HEK293 (cell line): ENCODE measurements around the gene COBL.

Source experiments
- CTCF ChIP-seq: fragments of 450-650 bp; formaldehyde crosslinking; IDR thresholded peaks from 2 replicates; pipeline ENCODE4 v1.5.1; 2016; ENCODE audit warnings: missing biosample characterization, missing genetic modification characterization
- TCF7L2 ChIP-seq: IDR thresholded peaks from 2 replicates; pipeline ENCODE4 v1.6.1; 2011; ENCODE audit warnings: low read depth, mild to moderate bottlenecking, inconsistent platforms, low read length, moderate library complexity, borderline replicate concordance
- YY1 ChIP-seq: fragments of 450-650 bp; formaldehyde crosslinking; IDR thresholded peaks from 2 replicates; pipeline ENCODE4 v1.5.1; 2018; ENCODE audit warnings: missing biosample characterization, missing genetic modification characterization
- ZFP37 ChIP-seq: fragments of 450-650 bp; formaldehyde crosslinking; IDR thresholded peaks from 2 replicates; pipeline ENCODE4 v1.5.1; 2016; ENCODE audit warnings: missing biosample characterization, missing genetic modification characterization
- ZNF132 ChIP-seq: fragments of 450-650 bp; formaldehyde crosslinking; IDR thresholded peaks from 2 replicates; pipeline ENCODE4 v1.5.1; 2017; ENCODE audit warnings: missing biosample characterization, missing genetic modification characterization, borderline replicate concordance
- ZNF24 ChIP-seq: fragments of 450-650 bp; formaldehyde crosslinking; IDR thresholded peaks from 2 replicates; pipeline ENCODE4 v1.5.1; 2016; ENCODE audit warnings: missing biosample characterization, missing genetic modification characterization
- ZNF362 ChIP-seq: fragments of 450-650 bp; formaldehyde crosslinking; IDR thresholded peaks from 2 replicates; pipeline ENCODE4 v1.5.1; 2016; ENCODE audit warnings: missing biosample characterization, missing genetic modification characterization
- ZNF843 ChIP-seq: fragments of 450-650 bp; formaldehyde crosslinking; IDR thresholded peaks from 2 replicates; pipeline ENCODE4 v1.5.1; 2016; ENCODE audit warnings: missing biosample characterization, missing genetic modification characterization
- TF ChIP-seq, protein P1 (sequence below): fragments of 450-650 bp; formaldehyde crosslinking; IDR thresholded peaks from 2 replicates; pipeline ENCODE4 v1.5.1; 2016; ENCODE audit warnings: missing biosample characterization, missing genetic modification characterization
- TF ChIP-seq, protein P2 (sequence below): IDR thresholded peaks from 2 replicates; pipeline ENCODE4 v1.6.1; 2011; ENCODE audit warnings: mild to moderate bottlenecking, low read depth, low read length, borderline replicate concordance

DNA sequence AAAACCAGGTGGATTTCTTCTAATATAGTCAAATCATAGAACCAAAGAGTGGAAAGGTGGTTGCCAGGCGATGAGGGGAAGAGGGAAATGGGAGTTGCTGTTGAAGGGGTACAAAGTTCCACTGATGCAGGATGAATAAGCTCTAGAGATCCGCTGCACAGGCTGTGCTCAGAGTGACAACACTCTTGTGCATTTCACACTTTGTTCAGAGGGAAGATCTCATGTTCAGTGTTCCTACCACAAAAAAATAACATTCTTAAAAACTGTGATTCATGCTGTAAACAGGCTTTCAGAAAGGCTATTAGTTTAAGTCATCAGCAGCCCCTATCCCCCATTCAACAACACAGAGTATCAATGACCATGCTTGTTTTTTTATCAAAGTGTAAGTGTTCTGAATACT, 213.8 kb downstream of the COBL start:
- TF ChIP-seq CTCF (tag by site-specific recombination) = no peak
- no peak for TF ChIP-seq YY1 (tag by site-specific recombination)
- TF ChIP-seq, protein P1, sequence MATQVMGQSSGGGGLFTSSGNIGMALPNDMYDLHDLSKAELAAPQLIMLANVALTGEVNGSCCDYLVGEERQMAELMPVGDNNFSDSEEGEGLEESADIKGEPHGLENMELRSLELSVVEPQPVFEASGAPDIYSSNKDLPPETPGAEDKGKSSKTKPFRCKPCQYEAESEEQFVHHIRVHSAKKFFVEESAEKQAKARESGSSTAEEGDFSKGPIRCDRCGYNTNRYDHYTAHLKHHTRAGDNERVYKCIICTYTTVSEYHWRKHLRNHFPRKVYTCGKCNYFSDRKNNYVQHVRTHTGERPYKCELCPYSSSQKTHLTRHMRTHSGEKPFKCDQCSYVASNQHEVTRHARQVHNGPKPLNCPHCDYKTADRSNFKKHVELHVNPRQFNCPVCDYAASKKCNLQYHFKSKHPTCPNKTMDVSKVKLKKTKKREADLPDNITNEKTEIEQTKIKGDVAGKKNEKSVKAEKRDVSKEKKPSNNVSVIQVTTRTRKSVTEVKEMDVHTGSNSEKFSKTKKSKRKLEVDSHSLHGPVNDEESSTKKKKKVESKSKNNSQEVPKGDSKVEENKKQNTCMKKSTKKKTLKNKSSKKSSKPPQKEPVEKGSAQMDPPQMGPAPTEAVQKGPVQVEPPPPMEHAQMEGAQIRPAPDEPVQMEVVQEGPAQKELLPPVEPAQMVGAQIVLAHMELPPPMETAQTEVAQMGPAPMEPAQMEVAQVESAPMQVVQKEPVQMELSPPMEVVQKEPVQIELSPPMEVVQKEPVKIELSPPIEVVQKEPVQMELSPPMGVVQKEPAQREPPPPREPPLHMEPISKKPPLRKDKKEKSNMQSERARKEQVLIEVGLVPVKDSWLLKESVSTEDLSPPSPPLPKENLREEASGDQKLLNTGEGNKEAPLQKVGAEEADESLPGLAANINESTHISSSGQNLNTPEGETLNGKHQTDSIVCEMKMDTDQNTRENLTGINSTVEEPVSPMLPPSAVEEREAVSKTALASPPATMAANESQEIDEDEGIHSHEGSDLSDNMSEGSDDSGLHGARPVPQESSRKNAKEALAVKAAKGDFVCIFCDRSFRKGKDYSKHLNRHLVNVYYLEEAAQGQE (tag by site-specific recombination) = no peak
- no peak for TF ChIP-seq ZNF843 (tag by site-specific recombination)
- TF ChIP-seq ZNF362 (tag by site-specific recombination) = no peak
- TF ChIP-seq, protein P2, sequence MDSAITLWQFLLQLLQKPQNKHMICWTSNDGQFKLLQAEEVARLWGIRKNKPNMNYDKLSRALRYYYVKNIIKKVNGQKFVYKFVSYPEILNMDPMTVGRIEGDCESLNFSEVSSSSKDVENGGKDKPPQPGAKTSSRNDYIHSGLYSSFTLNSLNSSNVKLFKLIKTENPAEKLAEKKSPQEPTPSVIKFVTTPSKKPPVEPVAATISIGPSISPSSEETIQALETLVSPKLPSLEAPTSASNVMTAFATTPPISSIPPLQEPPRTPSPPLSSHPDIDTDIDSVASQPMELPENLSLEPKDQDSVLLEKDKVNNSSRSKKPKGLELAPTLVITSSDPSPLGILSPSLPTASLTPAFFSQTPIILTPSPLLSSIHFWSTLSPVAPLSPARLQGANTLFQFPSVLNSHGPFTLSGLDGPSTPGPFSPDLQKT = no peak
- no peak for TF ChIP-seq ZNF24 (tag by site-specific recombination)
- TF ChIP-seq ZNF132 (tag by site-specific recombination) = no peak
- no peak for TF ChIP-seq ZFP37
- no peak for TF ChIP-seq TCF7L2
